Activated CD8-positive, alpha-beta T cell treated with anti-CD3 and anti-CD28 coated beads, Interleukin-2, amount 10 ng/mL, durations not matched to agents 7 days and 5 days (primary cell): ENCODE data around the gene CTIF. TPM values are rescaled to one million over a fixed set of nuclear protein-coding genes. Genes with fewer than 3 reads are reported as not detected.

Source experiments
- ATAC-seq: fragments of 150-1000 bp; cut with Tn5 transposase; one replicate; pipeline ENCODE4 v1.10.0; 2021; ENCODE audit warnings: moderate library complexity
- CTCF ChIA-PET: fragments of 350-600 bp; sonication (Branson Sonifier 250); formaldehyde crosslinking; loops from one replicate; lab custom pipeline; 2021; ENCODE audit warnings: antibody characterized with exemption; lab: Charles Lee
- POLR2A ChIA-PET: fragments of 350-600 bp; sonication (Branson Sonifier 250); formaldehyde crosslinking; loops from one replicate; lab custom pipeline; 2021; ENCODE audit warnings: antibody characterized with exemption; lab: Charles Lee
- DNase-seq: peaks from one replicate; pipeline ENCODE4 v3.0.0-alpha.2; 2020
- H3K27ac Mint-ChIP-seq: one replicate; pipeline ENCODE4 v1.8.0; 2021; ENCODE audit warnings: mild to moderate bottlenecking, mixed read lengths
- H3K27me3 Mint-ChIP-seq: one replicate; pipeline ENCODE4 v1.8.0; 2021; ENCODE audit warnings: low read depth, mixed read lengths
- H3K36me3 Mint-ChIP-seq: one replicate; pipeline ENCODE4 v1.8.0; 2021; ENCODE audit warnings: low read depth, mixed read lengths
- H3K4me1 Mint-ChIP-seq: one replicate; pipeline ENCODE4 v1.8.0; 2021; ENCODE audit warnings: low read depth, mixed read lengths
- H3K4me3 Mint-ChIP-seq: one replicate; pipeline ENCODE4 v1.8.0; 2021; ENCODE audit warnings: mild to moderate bottlenecking, mixed read lengths
- H3K9me3 Mint-ChIP-seq: one replicate; pipeline ENCODE4 v1.8.0; 2022; ENCODE audit warnings: mixed read lengths; ENCODE audit not compliant: insufficient read depth
- total RNA-seq, 2 experiments: library from RNA; stranded (reverse); gene quantifications; one replicate each; pipeline ENCODE4 v1.2.3, GENCODE V29; 2021

The CTIF gene
- total RNA-seq, 2 experiments from 2014 or later, result 1.3 to 2.1 TPM

DNA sequence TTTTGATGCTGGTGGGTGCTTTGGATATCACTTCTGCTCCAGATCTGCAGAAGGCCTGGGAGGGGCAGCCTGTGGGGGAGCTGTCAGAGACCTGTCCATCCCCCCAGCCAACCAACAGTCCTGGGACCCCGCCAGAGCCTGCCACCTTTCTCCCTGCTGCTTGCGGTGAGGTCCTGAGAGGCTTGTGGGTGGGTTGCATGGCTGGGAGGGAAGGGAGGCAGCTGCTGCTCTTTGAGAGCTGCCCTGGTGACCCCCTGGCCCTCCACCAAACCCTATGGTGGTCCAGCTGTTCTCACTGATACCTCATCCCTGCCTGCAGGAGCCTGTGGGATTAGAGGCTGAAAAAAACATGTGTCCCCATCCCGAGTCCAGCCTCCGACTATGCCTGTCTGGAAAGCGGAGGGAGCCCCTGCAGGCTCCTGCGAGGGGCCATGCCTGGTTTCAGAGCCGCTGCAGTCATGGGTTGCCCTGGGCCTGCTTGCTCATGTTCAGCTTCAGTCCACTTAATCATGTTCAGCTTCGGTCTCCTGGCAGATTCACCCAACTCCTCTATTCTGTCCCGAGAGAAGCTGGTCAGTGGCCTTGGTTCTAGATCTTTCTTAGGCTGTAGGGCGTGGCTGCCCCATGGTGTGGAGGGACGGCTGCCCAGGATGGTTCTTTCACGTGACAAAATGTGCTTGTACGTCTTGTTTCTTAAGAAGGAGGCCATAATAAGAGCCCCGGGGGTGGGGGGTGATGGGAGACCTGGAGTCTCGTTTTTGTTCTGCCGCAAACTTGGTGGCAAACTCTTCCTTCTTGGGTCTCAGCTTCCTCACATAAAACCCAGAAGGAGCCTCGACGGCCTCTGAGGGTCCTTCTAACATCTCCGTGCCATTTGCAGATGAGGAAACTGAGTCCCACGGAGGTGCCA is 98.5 kb downstream of the CTIF start:
- POLR2A ChIA-PET, result interaction anchor here (0.7 kb wide), 1 partner anchor 1313 kb away, joined by 3 read pairs; no protein-coding TSS in a partner anchor
- CTCF ChIA-PET, result no interaction called here
- Mint-ChIP-seq H3K9me3 (no peaks in the 10 kb centered on the region), H3K27ac (no peak overlapping the region), H3K4me1 (no peaks in the 10 kb centered on the region), H3K27me3 (no peaks in the 10 kb centered on the region), H3K4me3 (no peak overlapping the region), H3K36me3 (no peaks in the 10 kb centered on the region)
- no peak for DNase-seq
- no peak for ATAC-seq

DNA sequence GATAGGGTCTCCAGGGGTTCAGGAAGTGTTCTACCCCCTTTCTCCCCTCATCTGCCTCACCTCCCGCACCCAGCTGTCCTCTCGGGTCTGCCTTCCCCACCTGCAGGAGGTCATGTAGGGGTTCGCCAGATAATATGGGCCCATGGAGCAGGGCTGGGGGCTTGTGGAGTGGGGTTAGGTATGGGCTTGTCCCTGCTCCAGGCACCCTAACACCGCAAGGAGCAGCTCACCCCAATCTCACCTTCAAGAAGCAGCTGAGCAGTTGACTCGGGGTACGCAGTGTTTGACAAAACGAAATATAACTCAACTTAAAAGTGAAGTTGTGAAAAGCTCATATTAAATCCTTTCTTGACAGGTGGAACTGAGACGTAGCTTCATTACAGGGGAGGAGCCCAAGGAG is 99.6 kb downstream of the CTIF start:
- Mint-ChIP-seq H3K4me1 (no peaks in the 10 kb centered on the region), H3K27me3 (peaks cover 4% of the 10 kb centered on the region), H3K9me3 (no peaks in the 10 kb centered on the region), H3K27ac (no peak overlapping the region), H3K36me3 (no peaks in the 10 kb centered on the region), H3K4me3 (no peak overlapping the region)
- ChIA-PET CTCF (no interaction called here), POLR2A (no interaction called here)
- ATAC-seq (no peak), DNase-seq (no peak)

DNA sequence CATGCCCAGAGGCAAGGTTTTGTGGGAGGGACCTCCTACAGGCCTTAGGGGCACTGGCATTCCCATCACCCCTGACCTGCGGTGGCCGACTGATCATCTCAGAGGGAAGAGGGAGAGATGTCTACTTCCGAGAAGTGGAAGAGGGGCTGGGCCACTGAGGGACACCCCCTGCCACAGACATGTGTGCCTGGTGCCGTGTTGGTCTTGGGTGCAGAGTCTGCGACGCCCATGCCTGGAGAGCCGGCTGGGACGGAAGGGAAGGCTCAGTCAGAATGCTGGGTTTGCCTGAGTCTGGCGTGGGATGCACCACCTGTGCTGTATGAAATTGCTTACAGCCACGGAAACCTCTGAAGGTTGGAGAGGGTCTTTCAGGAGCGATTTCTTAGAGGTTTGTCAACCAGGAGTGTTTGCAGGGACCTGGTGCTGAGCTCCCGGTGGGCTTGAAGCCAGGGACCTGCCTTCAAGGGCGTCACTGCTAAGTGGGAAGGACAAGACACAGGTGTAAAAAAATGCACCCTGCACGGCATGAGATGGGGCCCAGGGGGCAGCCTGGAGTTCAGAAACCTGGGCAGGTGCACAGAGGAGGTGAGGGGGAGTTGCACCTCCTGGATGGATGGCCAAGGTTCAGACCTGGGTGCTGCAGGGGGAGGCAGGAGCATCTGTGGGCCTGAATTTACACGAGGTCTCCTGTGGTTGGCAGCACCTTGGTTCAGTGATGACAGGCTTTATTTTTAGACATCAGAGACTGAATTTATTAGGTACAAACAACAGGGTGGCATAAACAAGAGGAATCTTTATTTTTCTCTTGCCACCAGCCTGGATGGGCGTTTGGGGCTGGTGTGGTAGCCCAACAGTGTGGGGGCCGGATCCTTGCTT is 100.3 kb downstream of the CTIF start:
- Mint-ChIP-seq H3K27ac (no peak overlapping the region), H3K27me3 (peaks cover 4% of the 10 kb centered on the region), H3K4me3 (no peak overlapping the region), H3K36me3 (no peaks in the 10 kb centered on the region), H3K9me3 (no peaks in the 10 kb centered on the region), H3K4me1 (no peaks in the 10 kb centered on the region)
- CTCF ChIA-PET, result interaction anchor here (1.0 kb wide), 1 partner anchor 194 kb away, joined by 3 read pairs; no protein-coding TSS in a partner anchor
- POLR2A ChIA-PET, result no interaction called here
- DNase-seq (no peak), ATAC-seq (no peak)

DNA sequence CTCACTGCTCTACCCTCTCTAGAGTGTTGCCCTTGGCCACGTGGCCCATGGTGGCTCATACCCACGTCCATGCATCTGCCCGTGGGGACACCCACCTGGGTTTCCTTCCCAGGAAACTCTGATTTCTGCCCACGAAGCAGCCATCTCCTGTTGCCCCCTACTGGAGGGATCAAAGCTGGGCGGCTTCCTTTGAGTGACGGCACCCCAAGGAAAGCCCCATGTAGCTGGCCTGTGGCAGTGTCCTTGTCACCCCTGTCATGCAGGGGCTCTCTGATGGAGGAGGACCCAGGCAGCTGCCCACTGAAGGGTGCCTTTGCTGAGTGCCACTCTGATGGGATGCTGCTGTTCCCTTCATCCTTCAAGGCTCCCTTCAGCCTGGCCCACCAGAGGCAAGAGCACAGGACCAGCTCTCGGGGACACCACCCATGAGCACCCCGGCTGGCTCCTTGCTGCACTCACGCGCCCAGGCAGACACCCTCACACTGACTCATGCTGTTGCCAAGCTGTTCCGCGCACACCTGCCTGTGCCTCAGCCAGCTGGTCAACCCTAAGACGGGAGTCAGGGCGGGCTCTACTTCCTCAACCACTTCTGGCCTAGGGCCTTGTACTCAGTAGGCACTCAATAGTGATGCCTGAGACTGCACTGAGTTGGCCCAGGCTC is 101.1 kb downstream of the CTIF start:
- Mint-ChIP-seq H3K4me1 (no peaks in the 10 kb centered on the region), H3K27me3 (peaks cover 4% of the 10 kb centered on the region), H3K27ac (no peak overlapping the region), H3K36me3 (no peaks in the 10 kb centered on the region), H3K9me3 (no peaks in the 10 kb centered on the region), H3K4me3 (no peak overlapping the region)
- DNase-seq (no peak), ATAC-seq (no peak)
- POLR2A ChIA-PET, result no interaction called here
- CTCF ChIA-PET, result interaction anchor here (0.7 to 1.0 kb wide), 2 partner anchors 164 to 195 kb away, joined by 3 to 5 read pairs; no protein-coding TSS in a partner anchor

DNA sequence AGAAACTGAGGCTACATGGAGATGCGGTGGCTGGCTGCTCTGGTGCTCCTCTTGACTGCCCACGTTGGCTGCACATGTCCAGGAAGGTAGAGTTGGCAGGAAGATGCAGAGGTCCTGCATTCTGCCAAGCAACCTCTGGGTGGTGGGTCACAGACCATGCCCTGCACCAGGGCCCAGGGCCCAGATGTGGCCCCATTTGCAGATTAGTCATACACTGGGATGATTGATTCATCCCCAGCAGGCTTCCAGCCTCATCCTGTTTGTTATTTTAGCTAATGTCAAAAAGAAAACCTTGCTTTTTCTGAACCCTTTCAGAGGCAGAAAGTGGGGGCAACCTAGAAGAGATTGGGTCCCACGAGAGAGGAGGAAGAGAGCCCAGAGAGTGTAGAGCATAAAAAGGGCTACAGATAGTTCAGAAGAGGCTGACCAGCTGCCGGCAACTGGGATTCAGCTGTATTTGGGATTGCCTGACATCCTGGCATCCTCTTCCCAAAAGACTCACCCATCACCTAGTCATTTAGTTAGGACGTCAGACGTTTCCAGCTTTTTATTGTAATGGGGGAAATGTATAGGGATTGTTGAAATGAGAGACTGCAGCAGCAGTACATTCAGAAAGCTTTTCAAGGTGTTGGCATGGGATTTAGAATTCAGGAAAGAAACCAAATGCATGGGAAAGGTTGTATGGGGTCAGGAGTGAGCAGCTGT is 101.9 kb downstream of the CTIF start:
- H3K4me1 Mint-ChIP-seq, result no peaks in the 10 kb centered on the region
- H3K36me3 Mint-ChIP-seq, result no peaks in the 10 kb centered on the region
- no peak for DNase-seq
- no peak for ATAC-seq
- H3K4me3 Mint-ChIP-seq, result no peak overlapping the region
- CTCF ChIA-PET, result interaction anchor here (0.7 kb wide), 1 partner anchor 165 kb away, joined by 5 read pairs; no protein-coding TSS in a partner anchor
- POLR2A ChIA-PET, result no interaction called here
- no peaks in the 10 kb centered on the region for H3K9me3 Mint-ChIP-seq
- no peak overlapping the region for H3K27ac Mint-ChIP-seq
- H3K27me3 Mint-ChIP-seq, result peaks cover 4% of the 10 kb centered on the region

DNA sequence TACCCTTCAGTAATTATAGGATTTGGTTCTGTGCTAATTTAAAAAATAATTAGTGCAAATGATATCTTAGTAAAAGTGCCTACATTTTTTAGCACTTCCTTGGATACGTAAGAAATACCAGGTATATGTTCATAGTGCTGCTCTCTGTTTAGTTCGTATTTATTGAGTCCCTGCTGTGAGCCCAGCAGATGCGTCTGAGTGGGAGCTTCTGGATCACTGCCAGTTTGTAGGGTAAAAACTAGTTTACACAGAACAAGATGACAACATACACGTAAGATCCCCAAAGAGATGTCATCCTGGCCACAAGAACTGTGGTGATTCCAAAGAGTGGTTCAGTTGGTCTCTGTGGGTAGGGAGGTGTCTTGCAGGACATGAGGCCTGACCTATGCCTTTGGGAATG is 103.2 kb downstream of the CTIF start:
- Mint-ChIP-seq H3K27me3 (peaks cover 6% of the 10 kb centered on the region), H3K9me3 (no peaks in the 10 kb centered on the region), H3K27ac (no peak overlapping the region), H3K4me1 (no peaks in the 10 kb centered on the region), H3K4me3 (no peak overlapping the region), H3K36me3 (no peaks in the 10 kb centered on the region)
- POLR2A ChIA-PET, result no interaction called here
- CTCF ChIA-PET, result no interaction called here
- DNase-seq, result no peak
- no peak for ATAC-seq

DNA sequence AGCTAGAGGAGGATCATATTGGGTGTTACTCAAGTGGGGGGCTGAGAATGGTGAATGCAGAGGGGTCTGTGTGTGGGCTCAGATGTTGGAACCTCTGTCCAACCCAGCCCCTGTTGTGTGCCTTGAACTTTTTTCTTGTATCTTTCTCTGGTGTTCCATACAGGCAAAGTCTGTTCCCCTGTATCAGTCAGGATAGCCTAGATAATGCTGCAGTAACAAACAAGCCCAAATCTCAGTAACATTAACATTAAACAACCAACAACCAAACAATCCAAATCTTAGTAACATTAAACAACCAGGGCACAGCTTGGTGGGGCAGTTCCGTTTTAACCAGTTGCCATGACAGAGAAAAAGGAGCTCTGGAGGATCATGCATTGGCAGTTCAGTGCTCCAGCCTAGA is 103.7 kb downstream of the CTIF start:
- no peak for ATAC-seq
- POLR2A ChIA-PET, result no interaction called here
- CTCF ChIA-PET, result interaction anchor here (0.7 kb wide), 1 partner anchor 197 kb away, joined by 3 read pairs; no protein-coding TSS in a partner anchor
- peaks cover 9% of the 10 kb centered on the region for H3K27me3 Mint-ChIP-seq
- DNase-seq, result no peak
- no peaks in the 10 kb centered on the region for H3K4me1 Mint-ChIP-seq
- no peak overlapping the region for H3K27ac Mint-ChIP-seq
- H3K4me3 Mint-ChIP-seq, result no peak overlapping the region
- H3K9me3 Mint-ChIP-seq, result no peaks in the 10 kb centered on the region
- no peaks in the 10 kb centered on the region for H3K36me3 Mint-ChIP-seq

DNA sequence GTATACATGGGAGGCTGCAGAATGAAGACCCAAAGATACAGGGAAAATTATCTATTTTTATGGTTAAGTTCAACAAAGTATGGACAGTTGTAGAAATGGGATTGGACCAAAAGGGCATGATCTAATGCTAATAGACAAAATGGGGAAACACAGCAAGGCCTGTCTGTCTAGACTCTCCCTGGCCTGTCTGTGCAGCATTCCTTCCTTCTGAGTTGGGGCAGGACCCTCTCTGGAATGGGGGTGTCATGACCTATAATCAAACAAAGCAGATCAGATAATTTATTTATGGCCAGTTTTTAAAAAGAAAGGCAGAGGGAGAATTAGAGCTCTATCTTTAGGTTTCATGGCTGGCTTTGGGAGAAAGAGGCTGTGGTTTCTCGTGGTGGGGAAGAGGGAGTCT is 104.4 kb downstream of the CTIF start:
- CTCF ChIA-PET, result interaction anchor here (0.7 kb wide), 1 partner anchor 198 kb away, joined by 3 read pairs; no protein-coding TSS in a partner anchor
- no peak overlapping the region for H3K27ac Mint-ChIP-seq

DNA sequence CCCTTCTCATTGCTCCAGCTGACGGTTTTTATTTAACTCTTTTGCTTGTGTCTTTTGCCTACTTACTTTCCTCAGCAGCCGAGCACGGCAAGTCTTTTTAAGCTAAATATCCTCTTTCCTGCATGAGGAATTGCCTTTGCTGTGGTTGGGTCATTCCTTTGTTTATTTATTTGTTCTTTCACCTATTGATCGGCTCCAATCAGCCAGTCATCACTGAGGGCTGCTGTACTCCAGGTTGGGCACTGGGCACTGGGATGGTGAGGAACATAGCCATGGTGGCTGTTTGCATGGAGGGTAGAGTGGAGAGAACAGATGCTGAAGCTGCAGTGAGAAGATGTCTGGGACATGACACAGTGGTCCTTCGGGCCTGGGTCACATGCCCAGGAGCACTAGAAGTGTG is 105.2 kb downstream of the CTIF start:
- Mint-ChIP-seq H3K9me3 (no peaks in the 10 kb centered on the region), H3K4me3 (no peak overlapping the region), H3K4me1 (no peaks in the 10 kb centered on the region), H3K27ac (no peak overlapping the region), H3K27me3 (peaks cover 9% of the 10 kb centered on the region), H3K36me3 (no peaks in the 10 kb centered on the region)
- ChIA-PET POLR2A (no interaction called here), CTCF (no interaction called here)
- no peak for ATAC-seq
- DNase-seq, result no peak

More for the DNA sequence above, 104.4 kb downstream of the CTIF start:
- ATAC-seq (no peak), DNase-seq (no peak)
- POLR2A ChIA-PET, result no interaction called here
- Mint-ChIP-seq H3K9me3 (no peaks in the 10 kb centered on the region), H3K36me3 (no peaks in the 10 kb centered on the region), H3K27me3 (peaks cover 9% of the 10 kb centered on the region), H3K4me3 (no peak overlapping the region), H3K4me1 (no peaks in the 10 kb centered on the region)

DNA sequence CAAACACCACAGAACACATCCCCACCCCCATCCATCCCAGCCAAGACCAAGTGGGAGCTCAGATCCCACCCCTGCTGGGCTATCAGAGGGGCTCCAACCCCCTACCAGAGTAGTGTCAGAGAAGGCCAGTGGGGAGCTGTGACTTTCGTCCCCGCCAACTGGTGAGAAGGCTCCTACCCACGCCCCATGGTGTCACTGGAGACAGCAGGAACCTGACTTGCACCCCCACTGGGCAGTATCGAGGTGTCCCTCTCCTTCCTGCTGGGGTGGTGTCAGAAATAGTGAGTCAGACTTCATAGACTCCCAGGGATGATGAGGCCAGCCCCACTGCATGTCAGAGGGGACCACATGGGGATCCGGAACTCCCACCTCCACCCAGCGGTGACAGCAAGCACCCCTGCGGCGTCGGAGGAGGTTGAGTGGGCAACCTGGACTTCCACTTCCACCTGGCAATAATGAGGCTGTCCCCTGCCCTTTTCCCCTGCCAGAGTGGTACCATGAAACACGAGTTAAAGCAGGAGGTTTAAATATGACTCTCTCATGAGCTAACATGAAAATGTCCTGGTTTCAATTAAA is 106.7 kb downstream of the CTIF start:
- ChIA-PET POLR2A (interaction anchor here (0.6 kb wide), 1 partner anchor 24 kb away, joined by 3 read pairs; no protein-coding TSS in a partner anchor), CTCF (no interaction called here)
- ATAC-seq (no peak), DNase-seq (no peak)
- Mint-ChIP-seq H3K4me1 (no peaks in the 10 kb centered on the region), H3K27ac (no peak overlapping the region), H3K4me3 (no peak overlapping the region), H3K36me3 (no peaks in the 10 kb centered on the region), H3K27me3 (peaks cover 13% of the 10 kb centered on the region), H3K9me3 (no peaks in the 10 kb centered on the region)

DNA sequence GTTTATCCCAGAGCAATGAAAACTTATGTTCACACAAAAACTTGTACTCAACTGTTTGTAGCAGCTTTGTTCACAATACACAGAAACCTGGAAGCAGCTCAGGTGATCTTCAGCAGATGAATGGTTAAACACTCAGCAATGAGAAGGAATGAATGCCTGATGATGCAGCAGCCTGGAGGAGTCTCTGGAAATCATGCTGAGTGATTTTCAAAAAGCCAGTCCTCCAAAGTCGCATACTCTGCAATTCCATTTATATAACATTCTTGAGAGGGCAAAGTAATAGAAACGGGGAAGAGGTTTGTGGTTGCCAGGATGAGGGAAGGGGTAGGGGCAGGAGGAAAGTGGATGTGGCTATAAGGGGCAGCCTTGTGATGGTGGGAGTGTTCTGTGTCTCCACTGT is 108.1 kb downstream of the CTIF start:
- no peaks in the 10 kb centered on the region for H3K9me3 Mint-ChIP-seq
- no peaks in the 10 kb centered on the region for H3K36me3 Mint-ChIP-seq
- ATAC-seq (no peak), DNase-seq (no peak)
- H3K27me3 Mint-ChIP-seq, result peaks cover 19% of the 10 kb centered on the region
- ChIA-PET POLR2A (no interaction called here), CTCF (no interaction called here)
- no peak overlapping the region for H3K27ac Mint-ChIP-seq
- H3K4me1 Mint-ChIP-seq, result no peaks in the 10 kb centered on the region
- no peak overlapping the region for H3K4me3 Mint-ChIP-seq
